Hematopoietic multipotent progenitor cell treated with erythropoietin and hydrocortisone succinate and interleukin-3 and kit ligand, for 4 days (in vitro differentiated cells): Measurements from ENCODE around the gene TLE2.
A peak's percentile ranks its signal among the peaks of the same experiment; 100 is the strongest.

Source experiments
- DNase-seq: peaks from one replicate; pipeline ENCODE4 v3.0.0-alpha.2; 2015

Gene TLE2

GRCh38 chr19:3036119-3036976 is 7.3 kb upstream of the TLE2 start:
- peak; percentile 95 for DNase-seq

- DNase-seq = peak; percentile 99
Observed at GRCh38 chr19:3035542-3036118, 6.5 kb upstream of the TLE2 start.

- DNase-seq = peak; percentile 66
Observed at GRCh38 chr19:3034656-3035541, 5.8 kb upstream of the TLE2 start.

- DNase-seq = no peak
Observed at GRCh38 chr19:3034406-3034655, 5.3 kb upstream of the TLE2 start.

GRCh38 chr19:3033595-3034405 is 4.7 kb upstream of the TLE2 start:
- no peak for DNase-seq

- no peak for DNase-seq
Observed at GRCh38 chr19:3031607-3031867, 2.5 kb upstream of the TLE2 start.

GRCh38 chr19:3028305-3029064 is 595 bp downstream of the TLE2 start:
- no peak for DNase-seq

- DNase-seq = no peak
Observed at GRCh38 chr19:3027981-3028304, 1.1 kb downstream of the TLE2 start.

- DNase-seq = no peak
Observed at GRCh38 chr19:3027292-3027691, 1.8 kb downstream of the TLE2 start.

GRCh38 chr19:3026768-3027167 is 2.3 kb downstream of the TLE2 start:
- DNase-seq = no peak

- DNase-seq = no peak
Observed at GRCh38 chr19:3025549-3025886, 3.6 kb downstream of the TLE2 start.

- no peak for DNase-seq
Observed at GRCh38 chr19:3024870-3025548, 4.1 kb downstream of the TLE2 start.

GRCh38 chr19:3024509-3024869 is 4.6 kb downstream of the TLE2 start:
- no peak for DNase-seq

- DNase-seq = no peak
Observed at GRCh38 chr19:3020321-3020960, 8.6 kb downstream of the TLE2 start.

GRCh38 chr19:3019211-3019854 is 9.7 kb downstream of the TLE2 start:
- DNase-seq = no peak

GRCh38 chr19:3017923-3018322 is 11.2 kb downstream of the TLE2 start:
- no peak for DNase-seq

GRCh38 chr19:3015126-3016057 is 13.7 kb downstream of the TLE2 start:
- DNase-seq = no peak

GRCh38 chr19:3014135-3014534 is 14.9 kb downstream of the TLE2 start:
- DNase-seq = no peak

- no peak for DNase-seq
Observed at GRCh38 chr19:3013263-3013725, 15.8 kb downstream of the TLE2 start.
